ENCODE results near the gene UBE3A. TPM values are rescaled to one million over a fixed set of nuclear protein-coding genes. Genes with fewer than 3 reads are reported as not detected.

UBE3A gene
- total and polyA plus RNA-seq, 2 donors (not counting 1 experiment from before 2014, with no cell fraction given) = 13.4 to 135 TPM

- TF ChIP-seq CTCF (IDR thresholded peaks at IDR 0.05) (no peak), EZH2 (IDR thresholded peaks at IDR 0.05; ENCODE audit: borderline replicate concordance, insufficient read depth, low read depth, low read length, poor library complexity, severe bottlenecking) (no peak)
- Histone ChIP-seq H2AFZ (ENCODE audit: insufficient read depth, low read depth, low read length, poor library complexity, severe bottlenecking) (no peak overlapping the region), H3K9me3 (ENCODE audit: control extremely low read depth in 1 of 3, control insufficient read depth in 2 of 3, insufficient read depth in 1 of 3, low read length in 2 of 3) (peaks cover 0 to 9% (median 1%) of the 10 kb centered on the region in 3 donors), H3K27ac (ENCODE audit: low read length in 2 of 2) (no peak overlapping the region), H3K4me1 (ENCODE audit: control insufficient read depth in 2 of 2, insufficient read depth in 2 of 2, low read length in 2 of 2) (peaks cover 31 to 32% of the 10 kb centered on the region in 2 donors), H3K27me3 (replicated peaks in 1 of 4; ENCODE audit: control extremely low read depth in 1 of 4, control insufficient read depth in 3 of 4, insufficient read depth in 4 of 4, low read length in 3 of 4) (no peaks in the 10 kb centered on the region), H3K4me2 (replicated peaks; ENCODE audit: low read depth, low read length, poor library complexity, severe bottlenecking) (no peak overlapping the region), H4K20me1 (ENCODE audit: control insufficient read depth, insufficient read depth, low read length, poor library complexity, severe bottlenecking) (peaks cover 31% of the 10 kb centered on the region), H3K36me3 (replicated peaks in 1 of 2; ENCODE audit: control extremely low read depth in 1 of 2, control insufficient read depth in 1 of 2, extremely low read depth in 1 of 2, insufficient read depth in 2 of 2, low read length in 1 of 2) (peaks cover 2 to 18% of the 10 kb centered on the region in 2 experiments), H3K9ac (ENCODE audit: low read length) (no peak overlapping the region), H3K79me2 (ENCODE audit: control insufficient read depth, insufficient read depth, low read length) (peaks cover 65% of the 10 kb centered on the region), H3K4me3 (ENCODE audit: control extremely low read depth in 1 of 5, extremely low read depth in 1 of 5, insufficient read depth in 1 of 5, low read depth in 2 of 5, low read length in 4 of 5) (no peak overlapping the region)
- Mint-ChIP-seq H3K9me3 (ENCODE audit: insufficient read depth) (no peaks in the 10 kb centered on the region), H3K4me1 (peaks cover 76% of the 10 kb centered on the region), H3K4me3 (no peak overlapping the region), H3K27me3 (no peaks in the 10 kb centered on the region), H3K27ac (no peak overlapping the region)
- ATAC-seq (ENCODE audit: low read depth) = no peak
- no peak for DNase-seq
- POLR2A ChIA-PET = no interaction called here
- WGBS (ENCODE audit: insufficient coverage) = no CpG with 5 or more reads among the region's 1 CpG
- intact Hi-C loops (cut with micrococcal nuclease) = no loop called here
- CTCF ChIA-PET = interaction anchor here (0.7 kb wide), 1 partner anchor 27 kb away, joined by 3 read pairs; no protein-coding TSS in a partner anchor
Measured at GRCh38 chr15:25406261-25406660, 32.6 kb downstream of the UBE3A start.

- Histone ChIP-seq H2AFZ (ENCODE audit: insufficient read depth, low read depth, low read length, poor library complexity, severe bottlenecking) (no peak overlapping the region), H3K9ac (ENCODE audit: low read length) (no peak overlapping the region), H3K4me2 (replicated peaks; ENCODE audit: low read depth, low read length, poor library complexity, severe bottlenecking) (no peak overlapping the region), H3K36me3 (replicated peaks in 1 of 2; ENCODE audit: control extremely low read depth in 1 of 2, control insufficient read depth in 1 of 2, extremely low read depth in 1 of 2, insufficient read depth in 2 of 2, low read length in 1 of 2) (peaks cover 2 to 18% of the 10 kb centered on the region in 2 experiments), H4K20me1 (ENCODE audit: control insufficient read depth, insufficient read depth, low read length, poor library complexity, severe bottlenecking) (peaks cover 24% of the 10 kb centered on the region), H3K27ac (ENCODE audit: low read length in 2 of 2) (no peak overlapping the region), H3K27me3 (replicated peaks in 1 of 4; ENCODE audit: control extremely low read depth in 1 of 4, control insufficient read depth in 3 of 4, insufficient read depth in 4 of 4, low read length in 3 of 4) (no peaks in the 10 kb centered on the region), H3K4me1 (ENCODE audit: control insufficient read depth in 2 of 2, insufficient read depth in 2 of 2, low read length in 2 of 2) (peaks cover 20 to 24% of the 10 kb centered on the region in 2 donors), H3K4me3 (ENCODE audit: control extremely low read depth in 1 of 5, extremely low read depth in 1 of 5, insufficient read depth in 1 of 5, low read depth in 2 of 5, low read length in 4 of 5) (no peak overlapping the region), H3K79me2 (ENCODE audit: control insufficient read depth, insufficient read depth, low read length) (peaks cover 51% of the 10 kb centered on the region), H3K9me3 (ENCODE audit: control extremely low read depth in 1 of 3, control insufficient read depth in 2 of 3, insufficient read depth in 1 of 3, low read length in 2 of 3) (peaks cover 0 to 7% (median 2%) of the 10 kb centered on the region in 3 donors)
- DNase-seq (peak; percentile 35), ATAC-seq (ENCODE audit: low read depth) (peak; percentile 33)
- H3K9me3 Mint-ChIP-seq (ENCODE audit: insufficient read depth) = no peaks in the 10 kb centered on the region
- H3K4me1 Mint-ChIP-seq = peaks cover 61% of the 10 kb centered on the region
- intact Hi-C loops (cut with micrococcal nuclease) = loop anchor here (5.0 kb wide), 1 partner anchor 34 kb away; the partner anchor contains the start of gene UBE3A
- H3K27me3 Mint-ChIP-seq = no peaks in the 10 kb centered on the region
- CTCF ChIA-PET = no interaction called here
- POLR2A ChIA-PET = no interaction called here
- H3K4me3 Mint-ChIP-seq = no peak overlapping the region
- TF ChIP-seq EZH2 (IDR thresholded peaks at IDR 0.05; ENCODE audit: borderline replicate concordance, insufficient read depth, low read depth, low read length, poor library complexity, severe bottlenecking) (no peak), CTCF (IDR thresholded peaks at IDR 0.05) (no peak)
- no peak overlapping the region for H3K27ac Mint-ChIP-seq
- WGBS (ENCODE audit: insufficient coverage) = 100% methylated on average over 1 of the region's 2 CpGs
Measured at GRCh38 chr15:25403771-25404170, 35.1 kb downstream of the UBE3A start.
